EL (cell line): ENCODE data around the gene FGF22.
"Not testable (repeated sequence)": the region's sequence is repeated elsewhere in the genome, so short reads cannot be mapped to it uniquely, and the experiment has no call there.

Experiments used
- DNase-seq: peaks from one replicate; pipeline ENCODE4 v3.0.0-alpha.2; 2016

Gene FGF22

GRCh38 chr19:607301-608154 lies 32.2 kb upstream of the FGF22 start:
- DNase-seq = no peak

GRCh38 chr19:608155-609003 lies 31.3 kb upstream of the FGF22 start:
- no peak for DNase-seq

- DNase-seq = no peak
Observed at GRCh38 chr19:609004-609346, 30.7 kb upstream of the FGF22 start.

DNA sequence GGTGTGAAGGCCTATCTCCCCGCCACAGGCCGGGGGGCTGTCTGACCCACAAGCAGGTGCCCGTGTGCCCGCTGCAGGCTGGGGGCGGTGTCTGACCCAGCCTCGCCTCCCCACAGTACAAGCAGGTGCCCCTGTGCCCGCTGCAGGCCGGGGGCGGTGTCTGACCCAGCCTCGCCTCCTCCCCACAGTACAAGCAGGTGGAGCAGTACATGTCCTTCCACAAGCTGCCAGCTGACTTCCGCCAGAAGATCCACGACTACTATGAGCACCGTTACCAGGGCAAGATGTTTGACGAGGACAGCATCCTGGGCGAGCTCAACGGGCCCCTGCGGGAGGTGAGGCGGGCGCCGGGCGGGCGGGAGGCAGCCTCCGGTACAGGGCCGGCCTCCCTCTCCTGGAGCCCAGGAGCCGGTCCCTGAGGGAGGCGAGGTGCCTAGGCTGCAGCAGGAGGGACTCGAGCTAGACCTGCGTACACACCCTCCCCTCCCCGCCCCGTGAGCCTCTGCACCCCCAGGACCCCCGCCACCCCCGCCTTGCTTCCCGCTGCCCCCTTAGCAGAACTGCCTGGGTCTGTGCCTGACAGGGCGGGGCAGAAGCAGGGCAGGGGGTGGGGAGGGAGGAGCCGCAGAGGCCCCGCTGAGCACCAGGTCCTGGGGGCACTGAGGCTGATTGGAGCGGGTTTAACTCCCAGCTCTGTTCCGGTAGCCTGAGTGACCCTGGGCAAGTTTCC lies 29.4 kb upstream of the FGF22 start:
- DNase-seq = no peak

DNA sequence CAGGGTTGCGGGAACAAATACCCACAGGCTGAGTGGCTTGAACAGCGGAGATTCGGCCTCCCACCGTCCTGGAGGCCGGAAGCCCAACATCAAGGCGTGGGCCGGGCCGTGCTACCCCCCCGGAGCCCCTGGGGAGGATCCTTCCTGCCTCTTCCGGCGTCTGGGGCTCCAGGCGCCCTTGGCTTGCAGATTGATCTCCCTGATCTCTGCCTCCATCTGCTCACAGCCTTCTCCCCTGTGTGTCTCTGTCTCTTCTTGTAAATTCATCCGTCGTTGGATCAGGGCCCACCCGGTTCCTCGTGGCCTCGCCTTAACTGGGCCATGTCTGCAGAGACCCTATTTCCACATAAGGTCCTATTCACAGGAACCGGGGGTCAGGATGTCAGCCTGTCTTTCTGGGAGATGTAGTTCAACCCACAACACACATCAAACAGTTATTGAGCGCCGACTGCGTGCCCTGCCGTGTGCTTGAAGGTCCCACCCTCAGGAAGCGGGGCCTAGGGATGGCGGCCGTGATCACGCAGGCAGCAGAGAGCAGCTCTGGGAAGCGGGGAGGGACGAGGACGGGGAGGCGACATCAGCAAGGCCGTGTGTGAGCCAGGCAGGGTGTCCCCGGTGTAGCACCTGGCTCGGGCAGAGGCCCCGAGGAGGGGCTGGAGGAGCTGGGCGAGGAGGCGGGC lies 28.7 kb upstream of the FGF22 start:
- peak; percentile 90 for DNase-seq

DNA sequence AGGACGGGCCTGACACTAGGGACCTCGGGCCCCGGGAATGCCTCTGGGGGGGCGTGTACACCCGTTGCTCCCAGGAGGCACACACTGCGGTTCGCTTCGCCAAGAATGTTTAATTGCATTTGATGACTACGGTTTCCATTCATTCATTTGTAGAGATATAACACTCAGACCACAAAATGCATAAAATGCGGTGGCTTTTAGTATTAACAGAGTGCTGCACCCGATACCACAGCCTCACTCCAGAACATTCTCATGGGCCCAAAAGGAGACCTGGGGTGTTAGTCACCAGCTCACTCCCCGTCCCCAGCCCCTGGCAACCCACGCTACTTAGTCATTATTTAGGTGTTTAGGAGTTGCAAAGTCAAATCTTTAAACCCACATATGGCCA lies 28.2 kb upstream of the FGF22 start:
- peak; percentile 97 for DNase-seq

DNA sequence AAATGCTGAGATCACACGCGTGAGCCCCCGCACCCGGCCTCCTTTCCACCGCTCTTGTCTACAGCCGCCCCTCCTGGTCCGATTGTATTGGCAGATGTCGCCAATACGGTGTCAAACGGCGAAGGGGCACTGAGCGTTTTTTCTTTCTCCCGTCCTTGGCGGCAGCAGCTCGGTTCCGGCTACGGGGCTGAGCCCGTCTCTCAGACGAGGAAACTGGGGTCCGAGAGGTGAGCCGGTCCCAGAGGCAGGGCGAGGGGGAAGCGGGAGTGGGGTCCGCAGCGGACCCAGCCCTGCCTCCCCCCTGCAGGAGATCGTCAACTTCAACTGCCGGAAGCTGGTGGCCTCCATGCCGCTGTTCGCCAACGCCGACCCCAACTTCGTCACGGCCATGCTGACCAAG lies 26.7 kb upstream of the FGF22 start:
- DNase-seq = no peak

- no peak for DNase-seq
Observed at GRCh38 chr19:613732-614567, 25.7 kb upstream of the FGF22 start.

- DNase-seq = peak; percentile 19
Observed at GRCh38 chr19:615619-616018, 24.1 kb upstream of the FGF22 start.

- DNase-seq = no peak
Observed at GRCh38 chr19:616062-616700, 23.5 kb upstream of the FGF22 start.

DNA sequence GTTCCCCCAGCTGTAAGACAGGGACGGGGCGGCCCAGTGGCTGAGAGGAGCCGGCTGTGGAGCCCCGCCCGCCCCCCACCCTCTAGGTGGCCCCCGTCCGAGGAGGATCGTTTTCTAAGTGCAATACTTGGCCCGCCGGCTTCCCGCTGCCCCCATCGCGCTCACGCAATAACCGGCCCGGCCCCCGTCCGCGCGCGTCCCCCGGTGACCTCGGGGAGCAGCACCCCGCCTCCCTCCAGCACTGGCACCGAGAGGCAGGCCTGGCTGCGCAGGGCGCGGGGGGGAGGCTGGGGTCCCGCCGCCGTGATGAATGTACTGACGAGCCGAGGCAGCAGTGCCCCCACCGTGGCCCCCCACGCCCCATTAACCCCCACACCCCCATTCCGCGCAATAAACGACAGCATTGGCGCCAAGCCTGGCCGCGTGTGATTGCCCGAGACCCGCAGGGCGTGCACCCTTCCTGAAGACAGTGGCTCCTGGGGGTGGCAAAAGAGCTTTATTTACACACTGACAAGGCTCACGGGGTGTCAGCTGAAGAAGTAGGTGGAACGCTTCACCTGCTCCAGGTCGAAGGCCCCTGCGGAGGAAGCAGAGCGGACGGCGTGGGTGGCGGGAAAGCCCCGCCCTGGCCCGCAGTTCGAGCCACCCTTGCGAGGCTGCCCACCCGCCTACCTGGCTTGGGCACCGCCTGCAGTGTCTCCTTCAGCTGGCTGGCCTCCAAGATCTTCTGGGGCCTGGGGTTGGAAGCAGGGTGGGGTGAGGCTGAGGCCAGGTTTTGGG lies 22.7 kb upstream of the FGF22 start:
- no peak for DNase-seq

GRCh38 chr19:617551-618246 lies 22.0 kb upstream of the FGF22 start:
- DNase-seq = no peak

GRCh38 chr19:618247-618619 lies 21.4 kb upstream of the FGF22 start:
- no peak for DNase-seq

DNA sequence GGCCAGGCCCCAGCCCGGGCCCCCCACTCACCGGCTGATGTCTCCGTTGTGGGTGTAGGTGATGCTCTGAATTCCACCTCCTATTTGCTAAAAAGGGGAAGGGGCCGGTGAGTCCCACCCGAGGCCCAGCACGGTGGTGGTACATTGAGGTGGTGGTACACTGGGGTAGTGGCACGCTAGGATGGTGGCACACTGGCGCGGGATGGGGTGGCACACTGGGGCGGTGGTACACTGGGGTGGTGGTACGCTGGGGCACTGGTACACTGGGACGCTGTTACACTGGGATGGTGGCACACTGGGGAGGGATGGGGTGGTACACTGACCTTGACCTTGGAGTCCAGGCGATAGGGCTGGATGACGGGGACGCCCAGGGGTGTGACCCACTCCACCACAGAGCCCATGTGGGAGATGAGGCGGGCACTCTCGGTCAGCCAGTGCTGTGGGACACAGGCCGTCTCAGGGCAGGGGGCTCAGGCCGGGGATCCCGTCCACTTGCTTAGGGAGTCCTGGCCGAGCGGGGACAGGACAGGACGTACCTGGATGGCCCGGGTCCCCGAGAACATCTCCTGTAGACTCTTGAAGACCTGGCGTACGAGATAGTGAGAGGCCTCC lies 20.9 kb upstream of the FGF22 start:
- no peak for DNase-seq

DNA sequence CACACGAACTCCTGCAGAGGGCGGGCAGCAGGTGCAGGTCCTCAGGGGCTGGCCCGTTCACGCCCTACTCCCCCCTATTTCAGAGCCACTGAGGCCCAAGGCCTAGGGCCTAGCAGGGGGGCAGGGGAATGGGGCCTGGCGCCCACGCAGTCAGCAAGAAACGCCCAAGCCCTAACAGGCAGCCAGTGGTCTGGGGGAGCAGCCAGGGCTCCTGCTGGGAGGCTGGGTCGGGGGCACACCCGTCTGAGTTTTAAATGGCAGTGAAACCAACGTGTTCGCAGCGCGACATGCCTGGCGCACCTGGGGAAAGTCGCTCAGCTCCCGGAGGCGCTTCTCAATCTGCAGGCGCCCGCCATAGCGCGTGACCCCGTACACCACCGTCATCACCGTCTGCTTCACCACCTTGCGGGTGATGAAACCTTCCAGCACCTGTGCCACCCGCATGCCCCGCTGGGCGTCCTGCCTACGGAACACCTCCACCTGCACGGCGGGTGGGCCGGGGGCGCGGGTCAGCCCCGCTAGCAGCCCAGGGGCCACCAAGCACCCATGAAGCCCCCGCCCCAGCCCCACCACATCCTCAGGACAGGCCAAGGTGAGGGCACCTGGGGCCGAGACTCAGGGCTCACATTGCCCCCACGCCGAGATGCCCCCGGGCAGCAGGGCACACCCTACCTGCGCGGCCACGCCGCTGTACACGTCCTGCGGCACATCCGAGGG lies 20.2 kb upstream of the FGF22 start:
- DNase-seq = no peak

DNA sequence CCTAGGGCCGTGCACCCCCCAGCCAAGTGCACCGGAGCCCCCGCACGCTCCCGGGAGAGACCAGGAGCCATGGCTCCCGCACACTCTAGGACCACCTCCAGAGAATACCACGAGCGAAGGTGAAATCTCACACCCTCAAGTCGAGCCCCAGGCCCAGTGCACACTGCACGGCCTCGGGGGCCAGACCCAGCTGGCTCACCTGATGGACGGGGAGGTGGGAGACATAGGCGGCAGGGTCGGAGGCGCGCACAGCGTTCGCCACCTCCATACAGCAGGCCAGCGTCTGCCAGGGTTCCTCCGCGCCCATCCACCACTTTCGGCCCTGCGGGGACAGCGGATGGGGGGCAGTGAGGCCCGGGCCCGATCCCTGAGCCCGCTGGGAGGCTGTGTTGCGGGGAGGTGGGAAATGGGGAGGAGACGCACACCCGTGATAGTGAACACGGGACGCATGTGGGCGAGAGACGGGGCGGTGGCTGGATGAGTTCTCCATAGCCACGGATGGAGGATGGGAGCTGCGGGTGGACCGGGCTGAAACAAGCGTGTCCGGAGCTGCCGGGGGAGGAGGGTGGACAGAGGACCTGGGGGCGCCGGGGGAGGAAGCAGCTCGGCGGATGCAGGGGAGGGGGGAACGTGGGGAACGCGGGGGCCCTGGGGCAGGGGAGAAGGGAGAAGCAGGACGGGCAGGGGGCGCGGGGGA lies 19.4 kb upstream of the FGF22 start:
- DNase-seq = no peak

- DNase-seq = not testable (repeated sequence)
Observed at GRCh38 chr19:621191-621590, 18.5 kb upstream of the FGF22 start.

GRCh38 chr19:621819-622218 lies 17.9 kb upstream of the FGF22 start:
- DNase-seq = no peak
